ENCODE measurements around the gene KIAA1755. TPM values are rescaled to one million over a fixed set of nuclear protein-coding genes. Genes with fewer than 3 reads are reported as not detected.

KIAA1755 gene
- total RNA-seq, 1 experiment from 2014 or later, result 0.17 TPM

DNA sequence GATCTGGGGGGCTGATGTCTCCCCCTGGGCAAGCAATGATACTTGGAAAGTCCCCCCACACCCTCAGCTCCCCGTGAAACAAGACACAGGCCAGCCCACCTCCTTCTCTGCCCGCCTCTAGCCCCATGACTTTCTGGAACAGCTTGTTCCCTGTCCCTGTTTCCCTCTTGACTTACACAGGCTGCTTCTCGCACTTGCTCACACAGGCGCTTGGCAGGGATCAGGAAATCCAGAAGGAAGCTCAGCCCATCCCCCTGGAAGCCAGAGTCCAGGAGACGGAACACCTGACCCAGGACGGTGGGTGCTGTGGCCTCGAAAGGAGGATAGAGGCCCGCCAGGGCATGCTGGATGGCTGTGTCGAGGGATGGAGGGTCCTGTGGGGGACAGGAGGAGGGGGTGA lies 14.8 kb downstream of the KIAA1755 start:
- Mint-ChIP-seq H3K36me3 (ENCODE audit: insufficient read depth in 1 of 3, low read depth in 3 of 3) (peaks cover 2 to 19% (median 9%) of the 10 kb centered on the region in 3 experiments; a peak in 6 of 7 replicates), H3K27ac (no peak overlapping the region), H3K4me1 (peaks cover 4 to 23% of the 10 kb centered on the region in 2 experiments), H3K27me3 (ENCODE audit: low read depth) (peaks cover 14% of the 10 kb centered on the region), H3K4me3 (no peak overlapping the region), H3K9me3 (peaks cover 38 to 40% of the 10 kb centered on the region in 2 experiments)
- peaks cover 9% of the 10 kb centered on the region for H3K9me3 ChIP-seq (ENCODE audit: control insufficient read depth, low read depth, low read length)
- H4K8ac ChIP-seq (replicated peaks; ENCODE audit: insufficient read length, low read depth, low read length), result no peak overlapping the region
- H4K20me1 ChIP-seq (ENCODE audit: control insufficient read depth, insufficient read depth, insufficient read length), result no peaks in the 10 kb centered on the region
- no peak overlapping the region for H3K23ac ChIP-seq (ENCODE audit: insufficient read length, low read depth, low read length)
- H3K9ac ChIP-seq (ENCODE audit: extremely low read depth, insufficient read length, low read length), result no peak overlapping the region
- H3K18ac ChIP-seq (ENCODE audit: insufficient read length, low read depth, low read length), result no peak overlapping the region
- H4K5ac ChIP-seq (ENCODE audit: insufficient read length, low read depth, low read length), result no peak overlapping the region
- H2BK12ac ChIP-seq (ENCODE audit: insufficient read length, low read depth, low read length), result no peak overlapping the region
- no peaks in the 10 kb centered on the region for H3K4me1 ChIP-seq (ENCODE audit: insufficient read depth, low read length)
- H2AFZ ChIP-seq (ENCODE audit: low read length), result no peak overlapping the region
- no peaks in the 10 kb centered on the region; the same call in 1 of the 2 replicates for H3K27me3 ChIP-seq (ENCODE audit: insufficient read depth, low read length)
- no peak overlapping the region for H2BK20ac ChIP-seq (ENCODE audit: low read depth, low read length, poor library complexity, severe bottlenecking)
- TF ChIP-seq, protein P1, sequence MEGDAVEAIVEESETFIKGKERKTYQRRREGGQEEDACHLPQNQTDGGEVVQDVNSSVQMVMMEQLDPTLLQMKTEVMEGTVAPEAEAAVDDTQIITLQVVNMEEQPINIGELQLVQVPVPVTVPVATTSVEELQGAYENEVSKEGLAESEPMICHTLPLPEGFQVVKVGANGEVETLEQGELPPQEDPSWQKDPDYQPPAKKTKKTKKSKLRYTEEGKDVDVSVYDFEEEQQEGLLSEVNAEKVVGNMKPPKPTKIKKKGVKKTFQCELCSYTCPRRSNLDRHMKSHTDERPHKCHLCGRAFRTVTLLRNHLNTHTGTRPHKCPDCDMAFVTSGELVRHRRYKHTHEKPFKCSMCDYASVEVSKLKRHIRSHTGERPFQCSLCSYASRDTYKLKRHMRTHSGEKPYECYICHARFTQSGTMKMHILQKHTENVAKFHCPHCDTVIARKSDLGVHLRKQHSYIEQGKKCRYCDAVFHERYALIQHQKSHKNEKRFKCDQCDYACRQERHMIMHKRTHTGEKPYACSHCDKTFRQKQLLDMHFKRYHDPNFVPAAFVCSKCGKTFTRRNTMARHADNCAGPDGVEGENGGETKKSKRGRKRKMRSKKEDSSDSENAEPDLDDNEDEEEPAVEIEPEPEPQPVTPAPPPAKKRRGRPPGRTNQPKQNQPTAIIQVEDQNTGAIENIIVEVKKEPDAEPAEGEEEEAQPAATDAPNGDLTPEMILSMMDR (conservative IDR thresholded peaks at IDR 0.05), result no peak
- H3K4ac ChIP-seq (ENCODE audit: low read depth, low read length), result no peak overlapping the region
- H3K56ac ChIP-seq (ENCODE audit: insufficient read length, low read depth, low read length), result no peak overlapping the region
- no peak overlapping the region for H2BK120ac ChIP-seq (ENCODE audit: low read depth, low read length, poor library complexity, severe bottlenecking)
- no peaks in the 10 kb centered on the region for H3K79me2 ChIP-seq (ENCODE audit: insufficient read depth, low read length)
- no peak overlapping the region for H3T11ph ChIP-seq (ENCODE audit: low read length)
- no peak overlapping the region for H3K27ac ChIP-seq (ENCODE audit: insufficient read length, low read depth, low read length)
- no peaks in the 10 kb centered on the region for H3K23me2 ChIP-seq (ENCODE audit: insufficient read length, low read depth, low read length, poor library complexity, severe bottlenecking)
- H3K4me2 ChIP-seq (ENCODE audit: insufficient read depth, insufficient read length, low read length), result no peak overlapping the region
- WGBS (ENCODE audit: extremely low coverage, insufficient read length, low lambda C conversion rate), result no CpG with 5 or more reads among the region's 9 CpGs
- no peaks in the 10 kb centered on the region for H3K79me1 ChIP-seq (ENCODE audit: insufficient read depth, low read depth, low read length, poor library complexity, severe bottlenecking)
- no peak overlapping the region for H3K14ac ChIP-seq (ENCODE audit: insufficient read depth, low read length)
- no peak overlapping the region for H4K91ac ChIP-seq (ENCODE audit: insufficient read length, low read depth, low read length)
- no peak overlapping the region for H2BK15ac ChIP-seq (ENCODE audit: low read depth, low read length)
- no peak overlapping the region for H2BK5ac ChIP-seq (ENCODE audit: insufficient read length, low read length)
- H2AK5ac ChIP-seq (ENCODE audit: insufficient read length, low read length), result no peak overlapping the region
- no peak for DNase-seq

All from H9 (cell line).